Panc1 (cell line): ENCODE measurements around the gene AGA. TPM values are rescaled to one million over a fixed set of nuclear protein-coding genes. Genes with fewer than 3 reads are reported as not detected.

Experiments
- ATAC-seq: fragments of 200-7000 bp; cut with Tn5 transposase; 2 replicates; pipeline ENCODE4 v1.9.1; 2020; ENCODE audit warnings: mild to moderate bottlenecking, moderate library complexity
- BruUV-seq: library from RNA; stranded (reverse); fragments of 400-500 nt; replicated peaks from 2 replicates; lab custom pipeline; 2021; lab: Mats Ljungman, UMichigan
- CTCF ChIA-PET: fragments of 300-600 bp; sonication (Branson Sonifier 250); formaldehyde crosslinking; loops from one replicate; lab custom pipeline; 2022; ENCODE audit warnings: antibody characterized with exemption; lab: Charles Lee
- POLR2A ChIA-PET: fragments of 300-600 bp; sonication (Branson Sonifier 250); formaldehyde crosslinking; loops from one replicate; lab custom pipeline; 2022; ENCODE audit warnings: antibody characterized with exemption; lab: Charles Lee
- DNase-seq: peaks from one replicate; pipeline ENCODE4 v3.0.0-alpha.2; 2010; ENCODE audit warnings: low read depth, low spot score
- H3K27ac ChIP-seq: 2 replicates; pipeline ENCODE4 v1.5.1; 2011; ENCODE audit warnings: mild to moderate bottlenecking, low read length, inconsistent platforms
- H3K27me3 ChIP-seq: fragments of 200-500 bp; sonication (Bioruptor generic); 2 replicates; pipeline ENCODE4 v1.6.0; 2014; ENCODE audit warnings: low read length, inconsistent platforms; ENCODE audit not compliant: control insufficient read depth, insufficient read depth
- H3K36me3 ChIP-seq: fragments of 200-500 bp; sonication (Bioruptor generic); 2 replicates; pipeline ENCODE4 v1.5.1; 2014; ENCODE audit warnings: inconsistent platforms, mild to moderate bottlenecking, low read length, moderate library complexity; ENCODE audit not compliant: control insufficient read depth, insufficient read depth
- H3K4me1 ChIP-seq: 2 replicates; pipeline ENCODE4 v1.5.1; 2011; ENCODE audit warnings: inconsistent platforms, mild to moderate bottlenecking, low read length, moderate library complexity; ENCODE audit not compliant: control insufficient read depth, insufficient read depth
- H3K4me3 ChIP-seq, 2 experiments: 2 replicates each; pipeline ENCODE4 v1.5.1; 2011 to 2012; ENCODE audit warnings: low read depth in 2 of 2, low read length in 2 of 2, mild to moderate bottlenecking in 2 of 2, inconsistent platforms in 1 of 2, moderate library complexity in 1 of 2
- H3K9me3 ChIP-seq: fragments of 200-500 bp; sonication (Bioruptor generic); 2 replicates; pipeline ENCODE4 v1.5.1; 2014; ENCODE audit warnings: low read depth, mild to moderate bottlenecking, inconsistent platforms, low read length, moderate library complexity; ENCODE audit not compliant: control insufficient read depth, insufficient read depth
- CTCF ChIP-seq: fragments of 450-650 bp; IDR thresholded peaks from 2 replicates; pipeline ENCODE4 v1.5.1; 2017; ENCODE audit warnings: mild to moderate bottlenecking
- POLR2AphosphoS5 ChIP-seq: IDR thresholded peaks from 2 replicates; pipeline ENCODE4 v1.6.1; 2012; ENCODE audit warnings: mild to moderate bottlenecking, low read depth, low read length, moderate library complexity
- REST ChIP-seq, 2 experiments: IDR thresholded peaks; 2 replicates each; pipeline ENCODE4 v1.6.1; 2011 to 2012; ENCODE audit warnings: low read depth in 2 of 2, control low read depth in 1 of 2, low read length in 1 of 2, mild to moderate bottlenecking in 1 of 2, moderate library complexity in 1 of 2; ENCODE audit not compliant: insufficient read depth in 1 of 2
- SIN3A ChIP-seq: IDR thresholded peaks from 2 replicates; pipeline ENCODE4 v1.6.1; 2012; ENCODE audit warnings: low read depth, mild to moderate bottlenecking, low read length, moderate library complexity, borderline replicate concordance; ENCODE audit not compliant: insufficient read depth
- TCF7L2 ChIP-seq: IDR thresholded peaks from 2 replicates; pipeline ENCODE4 v1.6.1; 2011; ENCODE audit warnings: mild to moderate bottlenecking, low read depth, low read length, inconsistent platforms
- in situ Hi-C: cut with HindIII; loops from 2 replicates; pipeline ENCODE4 v1.10.0; 2016; ENCODE audit warnings: low sequenced_read_pairs, low pct_unique_long_range_greater_than_20kb
- intact Hi-C: fragments of 100-400 bp; cut with micrococcal nuclease; formaldehyde crosslinking; loops from one replicate; pipeline ENCODE4 v1.10.0; 2022; ENCODE audit not compliant: unreplicated experiment
- total RNA-seq: library from RNA; stranded (reverse); gene quantifications from one replicate; pipeline ENCODE4 v1.2.1, GENCODE V29; 2021; ENCODE audit not compliant: unreplicated experiment

Gene AGA
- total RNA-seq, 1 experiment from 2014 or later, result 15.4 TPM

- intact Hi-C loops, result no loop called here
- no peak for ATAC-seq
These were observed 21.8 kb upstream of the AGA start for GRCh38 chr4:177464026-177464425.

GRCh38 chr4:177461606-177462005 lies 19.4 kb upstream of the AGA start:
- Histone ChIP-seq H3K36me3 (no peaks in the 10 kb centered on the region), H3K4me1 (no peaks in the 10 kb centered on the region), H3K27me3 (no peaks in the 10 kb centered on the region), H3K4me3 (no peak overlapping the region), H3K9me3 (no peaks in the 10 kb centered on the region), H3K27ac (no peak overlapping the region)
- ChIA-PET POLR2A (no interaction called here), CTCF (no interaction called here)
- BruUV-seq, result no TSS peak
- intact Hi-C loops (no loop called here), in situ Hi-C loops (no loop called here)
- DNase-seq, result no peak
- TF ChIP-seq SIN3A (no peak), REST (IDR thresholded peaks at IDR 0.05; ENCODE audit: insufficient read depth in 1 of 2, low read depth in 2 of 2, low read length in 1 of 2) (no peak), CTCF (no peak), POLR2AphosphoS5 (no peak), TCF7L2 (no peak)
- ATAC-seq, result no peak

More at GRCh38 chr4:177464026-177464425, 21.8 kb upstream of the AGA start:
- POLR2A ChIA-PET, result no interaction called here
- in situ Hi-C loops, result no loop called here
- CTCF ChIA-PET, result no interaction called here
- Histone ChIP-seq H3K4me3 (no peak overlapping the region), H3K9me3 (no peaks in the 10 kb centered on the region), H3K27ac (no peak overlapping the region), H3K27me3 (no peaks in the 10 kb centered on the region), H3K36me3 (no peaks in the 10 kb centered on the region), H3K4me1 (no peaks in the 10 kb centered on the region)
- no peak for DNase-seq
- no TSS peak for BruUV-seq
- TF ChIP-seq TCF7L2 (no peak), CTCF (no peak), SIN3A (no peak), POLR2AphosphoS5 (no peak), REST (IDR thresholded peaks at IDR 0.05; ENCODE audit: insufficient read depth in 1 of 2, low read depth in 2 of 2, low read length in 1 of 2) (no peak)
